Esophagus mucosa (tissue), 1 donor: ENCODE measurements around the gene ZSWIM5. TPM values are rescaled to one million over a fixed set of nuclear protein-coding genes. Genes with fewer than 3 reads are reported as not detected.
"Not testable (repeated sequence)": the region's sequence is repeated elsewhere in the genome, so short reads cannot be mapped to it uniquely, and the experiment has no call there.

Experiments used
- ATAC-seq: fragments of 200-7000 bp; cut with Tn5 transposase; one replicate; pipeline ENCODE4 v1.9.1; 2020
- total RNA-seq: library from RNA; stranded (reverse); gene quantifications from one replicate; pipeline ENCODE4 v1.2.4, GENCODE V29; 2023
- donor health status: DM: yes; HTN: yes; CAD: no.

The ZSWIM5 gene
- total RNA-seq, 1 donor from 2014 or later = 0.56 TPM

- ATAC-seq = peak; percentile 21
Observed at GRCh38 chr1:45001011-45001481, 205.4 kb downstream of the ZSWIM5 start.

- no peak for ATAC-seq
Observed at GRCh38 chr1:44999232-44999631, 207.2 kb downstream of the ZSWIM5 start.

GRCh38 chr1:44995467-44996238, 210.8 kb downstream of the ZSWIM5 start:
- ATAC-seq = no peak

- no peak for ATAC-seq
Observed at GRCh38 chr1:44994309-44994898, 212.0 kb downstream of the ZSWIM5 start.

- ATAC-seq = no peak
Observed at GRCh38 chr1:44988531-44989156, 217.8 kb downstream of the ZSWIM5 start.

- ATAC-seq = no peak
Observed at GRCh38 chr1:44985747-44986359, 220.6 kb downstream of the ZSWIM5 start.

GRCh38 chr1:44977372-44977771, 229.0 kb downstream of the ZSWIM5 start:
- not testable (repeated sequence) for ATAC-seq

GRCh38 chr1:44976252-44976651, 230.2 kb downstream of the ZSWIM5 start:
- no peak for ATAC-seq

- ATAC-seq = no peak
Observed at GRCh38 chr1:44973645-44974044, 232.8 kb downstream of the ZSWIM5 start.

GRCh38 chr1:44970317-44970716, 236.1 kb downstream of the ZSWIM5 start:
- no peak for ATAC-seq

Other genes with a start within 250 kb of the ZSWIM5 start
- gene EIF2B3, start 220.0 kb downstream of the ZSWIM5 start, total RNA-seq = 22.0 TPM
- gene HECTD3, start 195.3 kb downstream of the ZSWIM5 start, total RNA-seq = 22.6 TPM
- 47.5 TPM for gene UROD, start 194.4 kb downstream of the ZSWIM5 start, total RNA-seq
- 1.6 TPM for gene HPDL, start 120.3 kb upstream of the ZSWIM5 start, total RNA-seq
- 6.1 TPM for gene TOE1, start 133.6 kb upstream of the ZSWIM5 start, total RNA-seq
- gene MUTYH, start 133.8 kb upstream of the ZSWIM5 start, total RNA-seq = 10.8 TPM